A549 (cell line): Measurements from ENCODE around the gene CDADC1. TPM values are rescaled to one million over a fixed set of nuclear protein-coding genes. Genes with fewer than 3 reads are reported as not detected.

Experiments
- ATAC-seq, 2 experiments: fragments of 200-7000 bp in 1 of 2; fragments of >200 bp in 1 of 2; cut with Nextera tagmentation in 1 of 2; cut with Tn5 transposase in 1 of 2; 3 replicates each; pipeline versions ENCODE4 v1.8.0 to v1.9.1; 2018 to 2020; ENCODE audit warnings: mild to moderate bottlenecking in 1 of 2, moderate library complexity in 1 of 2
- CTCF ChIA-PET: fragments of 300-600 bp; sonication (Branson Sonifier 250); formaldehyde crosslinking; extraction: SDS; loops from one replicate; lab custom pipeline; 2021; ENCODE audit warnings: antibody characterized with exemption, inconsistent platforms; lab: Yijun Ruan, JAX
- POLR2A ChIA-PET: fragments of 350-600 bp; formaldehyde crosslinking; extraction: SDS; loops from one replicate; lab custom pipeline; 2021; ENCODE audit warnings: antibody characterized with exemption, inconsistent platforms; lab: Yijun Ruan, JAX
- DNase-seq, 2 experiments: peaks; one replicate each; pipeline versions ENCODE4 v3.0.0 to v3.0.0-alpha.2; 2011 to 2016; ENCODE audit warnings: low read depth in 1 of 2, low spot score in 1 of 2
- FAIRE-seq: peaks from 2 replicates; lab custom pipeline; 2011; peaks lifted over from hg19 to GRCh38; lab: Jason Lieb, UNC
- H3K27ac ChIP-seq, 2 experiments: fragments of >200 bp; sonication (Bioruptor Twin); formaldehyde crosslinking; 3 replicates each; pipeline ENCODE4 v1.5.1; 2016 to 2017
- H3K4me1 ChIP-seq: fragments of >200 bp; sonication (Bioruptor Twin); formaldehyde crosslinking; 3 replicates; pipeline ENCODE4 v1.6.1; 2016
- H3K4me2 ChIP-seq: fragments of >200 bp; sonication (Bioruptor Twin); formaldehyde crosslinking; 3 replicates; pipeline ENCODE4 v1.6.1; 2016
- H3K4me3 ChIP-seq: fragments of >200 bp; sonication (Bioruptor Twin); formaldehyde crosslinking; 3 replicates; pipeline ENCODE4 v1.5.1; 2016
- H3K9me3 ChIP-seq: fragments of >200 bp; sonication (Bioruptor Twin); formaldehyde crosslinking; 3 replicates; pipeline ENCODE4 v1.6.1; 2016
- CBX8 ChIP-seq: fragments of 200-600 bp; sonication (generic); IDR thresholded peaks from 2 replicates; pipeline ENCODE4 v1.6.1; 2016
- CHD2 ChIP-seq: fragments of 150-350 bp; IDR thresholded peaks from 2 replicates; pipeline ENCODE4 v1.6.1; 2014; ENCODE audit warnings: low read length; ENCODE audit not compliant: partially characterized antibody
- E2F6 ChIP-seq: IDR thresholded peaks from 2 replicates; pipeline ENCODE4 v1.6.1; 2012; ENCODE audit warnings: low read depth, borderline replicate concordance
- EHF ChIP-seq: fragments of 250-450 bp; sonication (Bioruptor Pico); IDR thresholded peaks from 2 replicates; pipeline ENCODE4 v1.5.0; 2020; ENCODE audit warnings: mild to moderate bottlenecking
- EHMT2 ChIP-seq: fragments of 200-600 bp; sonication (generic); IDR thresholded peaks from 2 replicates; pipeline ENCODE4 v1.6.1; 2016; ENCODE audit warnings: antibody characterized with exemption, low read depth, mild to moderate bottlenecking, moderate library complexity
- ELK1 ChIP-seq: fragments of 150-350 bp; IDR thresholded peaks from 2 replicates; pipeline ENCODE4 v1.6.1; 2014; ENCODE audit warnings: low read depth, mild to moderate bottlenecking, low read length
- JUN ChIP-seq, 2 experiments: fragments of >200 bp; sonication (Bioruptor Twin); formaldehyde crosslinking; IDR thresholded peaks; 2 replicates in 1 of 2; 3 replicates in 1 of 2; pipeline ENCODE4 v1.6.1; 2016 to 2017
- MAFK ChIP-seq: fragments of 450-650 bp; IDR thresholded peaks from 2 replicates; pipeline ENCODE4 v1.6.1; 2014; ENCODE audit not compliant: partially characterized antibody
- MAX ChIP-seq: IDR thresholded peaks from 2 replicates; pipeline ENCODE4 v1.6.1; 2012
- MYC ChIP-seq: IDR thresholded peaks from 2 replicates; pipeline ENCODE4 v1.6.1; 2012; ENCODE audit warnings: mild to moderate bottlenecking, inconsistent platforms, low read length, improper control_type of control experiment, borderline replicate concordance
- POLR2A ChIP-seq: IDR thresholded peaks from 2 replicates; pipeline ENCODE4 v1.6.1; 2012; ENCODE audit warnings: mild to moderate bottlenecking, low read length
- POLR2AphosphoS2 ChIP-seq: conservative IDR thresholded peaks from 2 replicates; pipeline ENCODE4 v1.6.1; 2012; ENCODE audit warnings: low read length, improper control_type of control experiment, inconsistent platforms
- RARB ChIP-seq: fragments of 250-450 bp; sonication (Bioruptor Pico); IDR thresholded peaks from 2 replicates; pipeline ENCODE4 v1.8.0; 2021; ENCODE audit warnings: mild to moderate bottlenecking, moderate library complexity
- RFX5 ChIP-seq: fragments of 450-650 bp; IDR thresholded peaks from 2 replicates; pipeline ENCODE4 v1.7.1; 2014; ENCODE audit warnings: antibody characterized with exemption, mild to moderate bottlenecking, moderate library complexity
- RNF2 ChIP-seq: fragments of 200-600 bp; sonication (generic); IDR thresholded peaks from 2 replicates; pipeline ENCODE4 v1.6.1; 2016; ENCODE audit warnings: low read depth, mild to moderate bottlenecking, antibody characterized with exemption, moderate library complexity, borderline replicate concordance
- ZC3H11A ChIP-seq: fragments of 450-650 bp; IDR thresholded peaks from 2 replicates; pipeline ENCODE4 v1.6.1; 2014; ENCODE audit warnings: antibody characterized with exemption, mild to moderate bottlenecking
- WGBS: methylation state at CpG from one replicate; pipeline ENCODE4 v1.1.6; 2017; ENCODE audit errors: missing lambda C conversion rate; 5-methylcytosine and 5-hydroxymethylcytosine counted together
- polyA plus RNA-seq, 4 experiments: library from polyadenylated mRNA; depleted of rRNA in 3 of 4; stranded (reverse); fragments of >200 nt; fragmentation: RNase III in 1 of 4; extraction: RNeasy Plus Mini Kit Qiagen cat#74134 plus additional on column Dnase treatment in 1 of 4; gene quantifications; 2 replicates in 3 of 4; 3 replicates in 1 of 4; pipeline ENCODE4 v1.2.3, GENCODE V29; 2011 to 2017
- TF ChIP-seq, protein P1 (sequence below): IDR thresholded peaks from 2 replicates; pipeline ENCODE4 v1.6.1; 2012
- TF ChIP-seq, protein P2 (sequence below): fragments of 450-650 bp; IDR thresholded peaks from 2 replicates; pipeline ENCODE4 v1.6.1; 2014; ENCODE audit warnings: antibody characterized with exemption

CDADC1 gene
- polyA plus RNA-seq, 2 of the 4 experiments (the other 2 are of a cell fraction), result 4.3 to 9.6 TPM

DNA sequence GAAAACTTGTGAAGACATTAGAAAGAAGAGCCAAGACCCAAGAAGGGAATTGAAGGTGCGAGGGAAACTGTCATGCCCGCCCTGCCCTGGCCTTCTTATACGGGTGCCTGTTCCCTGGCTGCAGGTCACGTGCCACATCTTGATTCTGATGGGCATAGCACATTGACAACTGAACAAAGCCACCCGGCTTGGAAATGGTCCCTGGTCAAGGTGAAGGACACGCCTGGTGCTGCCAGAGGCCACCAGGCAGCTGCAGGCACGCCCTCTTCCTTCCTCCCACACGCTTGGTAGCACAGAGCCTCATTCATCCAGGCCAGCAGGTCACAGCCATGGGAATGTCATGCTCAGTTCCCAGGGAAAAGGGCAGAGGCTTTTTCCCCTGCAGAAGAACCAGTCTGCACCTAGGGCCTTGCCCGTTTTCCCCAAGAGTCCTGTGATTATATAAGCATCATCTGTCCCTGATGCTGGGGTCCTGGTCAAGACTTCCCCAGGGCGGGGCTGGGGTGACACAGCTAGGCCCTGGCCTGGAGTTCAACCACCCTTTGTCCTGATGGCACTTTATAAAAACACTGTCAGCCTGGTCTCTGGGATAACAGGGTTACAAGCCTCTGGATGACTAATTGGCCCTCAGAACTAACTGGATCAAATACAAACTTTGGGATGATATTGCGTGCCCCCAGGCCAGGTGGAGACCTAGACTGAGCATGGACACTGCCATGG is 56.0 kb downstream of the CDADC1 start (continued):
- TF ChIP-seq ZC3H11A (no peak), JUN (IDR thresholded peaks at IDR 0.05) (no peak), ELK1 (no peak), EHMT2 (no peak), RARB (CRISPR knock-in tag) (no peak), E2F6 (no peak)

DNA sequence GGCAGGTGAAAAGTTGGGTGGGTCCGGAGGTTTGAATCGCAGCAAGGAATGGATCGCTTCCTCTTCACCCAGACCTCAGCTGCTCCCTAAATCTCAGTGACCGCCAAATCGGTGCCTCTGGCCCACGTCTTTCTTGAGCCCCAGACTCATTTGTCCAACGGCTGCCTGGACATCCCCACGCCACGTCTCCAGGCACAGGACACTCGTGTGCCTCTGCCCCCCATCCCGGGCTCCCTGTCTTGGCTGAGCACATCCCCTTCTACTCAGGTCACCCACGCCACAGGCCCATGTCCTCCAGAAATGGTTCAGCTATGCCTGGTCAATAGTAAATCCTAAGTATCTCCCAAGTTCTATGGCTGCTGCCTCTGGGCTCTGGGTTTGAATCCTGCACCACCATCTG is 56.6 kb downstream of the CDADC1 start:
- no peak overlapping the region for H3K4me3 ChIP-seq
- FAIRE-seq (no peak), ATAC-seq (no peak), DNase-seq (no peak)
- H3K4me2 ChIP-seq, result no peak overlapping the region
- POLR2A ChIA-PET, result no interaction called here
- TF ChIP-seq EHMT2 (no peak), POLR2A (no peak), RFX5 (no peak), MYC (no peak), POLR2AphosphoS2 (no peak), EHF (no peak), MAX (no peak), CHD2 (no peak), RARB (CRISPR knock-in tag) (no peak)
- TF ChIP-seq, protein P1, sequence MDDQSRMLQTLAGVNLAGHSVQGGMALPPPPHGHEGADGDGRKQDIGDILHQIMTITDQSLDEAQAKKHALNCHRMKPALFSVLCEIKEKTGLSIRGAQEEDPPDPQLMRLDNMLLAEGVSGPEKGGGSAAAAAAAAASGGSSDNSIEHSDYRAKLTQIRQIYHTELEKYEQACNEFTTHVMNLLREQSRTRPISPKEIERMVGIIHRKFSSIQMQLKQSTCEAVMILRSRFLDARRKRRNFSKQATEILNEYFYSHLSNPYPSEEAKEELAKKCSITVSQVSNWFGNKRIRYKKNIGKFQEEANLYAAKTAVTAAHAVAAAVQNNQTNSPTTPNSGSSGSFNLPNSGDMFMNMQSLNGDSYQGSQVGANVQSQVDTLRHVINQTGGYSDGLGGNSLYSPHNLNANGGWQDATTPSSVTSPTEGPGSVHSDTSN, result no peak
- TF ChIP-seq, protein P2, sequence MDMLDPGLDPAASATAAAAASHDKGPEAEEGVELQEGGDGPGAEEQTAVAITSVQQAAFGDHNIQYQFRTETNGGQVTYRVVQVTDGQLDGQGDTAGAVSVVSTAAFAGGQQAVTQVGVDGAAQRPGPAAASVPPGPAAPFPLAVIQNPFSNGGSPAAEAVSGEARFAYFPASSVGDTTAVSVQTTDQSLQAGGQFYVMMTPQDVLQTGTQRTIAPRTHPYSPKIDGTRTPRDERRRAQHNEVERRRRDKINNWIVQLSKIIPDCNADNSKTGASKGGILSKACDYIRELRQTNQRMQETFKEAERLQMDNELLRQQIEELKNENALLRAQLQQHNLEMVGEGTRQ, result no peak
- CTCF ChIA-PET, result interaction anchor here (1.5 kb wide), 1 partner anchor 132 kb away, joined by 3 read pairs; no protein-coding TSS in a partner anchor
- no peak overlapping the region for H3K27ac ChIP-seq
- H3K9me3 ChIP-seq, result no peaks in the 10 kb centered on the region
- peaks cover 11% of the 10 kb centered on the region; the same call in 1 of the 3 replicates for H3K4me1 ChIP-seq
- WGBS, result 84% methylated on average over 12 of the region's 12 CpGs

GRCh38 chr13:49304763-49305700 is 57.3 kb downstream of the CDADC1 start:
- WGBS, result 88% methylated on average over 24 of the region's 25 CpGs
- TF ChIP-seq MAFK (peak; percentile 72), RNF2 (no peak), CBX8 (no peak)
- POLR2A ChIA-PET, result no interaction called here
- FAIRE-seq, result no peak
- DNase-seq, result no peak
- ATAC-seq, result no peak
- no peaks in the 10 kb centered on the region for H3K9me3 ChIP-seq
- no peak overlapping the region for H3K4me3 ChIP-seq
- CTCF ChIA-PET, result interaction anchor here (1.2 to 1.5 kb wide), 2 partner anchors 132 to 133 kb away, joined by 3 read pairs; no protein-coding TSS in a partner anchor
- no peak overlapping the region for H3K27ac ChIP-seq
- H3K4me1 ChIP-seq, result peaks cover 11% of the 10 kb centered on the region; the same call in 1 of the 3 replicates
- H3K4me2 ChIP-seq, result no peak overlapping the region
